ENCODE data around the gene ANO10.
A peak's percentile ranks its signal among the peaks of the same experiment; 100 is the strongest.
"Not testable (repeated sequence)": the region's sequence is repeated elsewhere in the genome, so short reads cannot be mapped to it uniquely, and the experiment has no call there.

ANO10 gene

GRCh38 chr3:43362961-43363360, 258.9 kb downstream of the ANO10 start:
- intact Hi-C loops (cut with DNase I) = no loop called here
- DNase-seq = no peak

- no peak for DNase-seq
- intact Hi-C loops (cut with DNase I) = no loop called here
Measured at GRCh38 chr3:43362183-43362582, 259.6 kb downstream of the ANO10 start.

- no peak for DNase-seq
- intact Hi-C loops (cut with DNase I) = no loop called here
Measured at GRCh38 chr3:43361077-43361476, 260.7 kb downstream of the ANO10 start.

- intact Hi-C loops (cut with DNase I); DNase-seq: not testable (repeated sequence)
Measured at GRCh38 chr3:43356033-43356432, 265.8 kb downstream of the ANO10 start.

- intact Hi-C loops (cut with DNase I) = no loop called here
- DNase-seq = no peak
Measured at GRCh38 chr3:43353923-43354670, 267.7 kb downstream of the ANO10 start.

- no peak for DNase-seq
- intact Hi-C loops (cut with DNase I) = no loop called here
Measured at GRCh38 chr3:43353393-43353792, 268.4 kb downstream of the ANO10 start.

GRCh38 chr3:43349716-43350115, 272.1 kb downstream of the ANO10 start:
- no peak for DNase-seq
- intact Hi-C loops (cut with DNase I) = no loop called here

- intact Hi-C loops (cut with DNase I) = no loop called here
- no peak for DNase-seq
Measured at GRCh38 chr3:43348852-43349574, 272.8 kb downstream of the ANO10 start.

GRCh38 chr3:43348350-43348749, 273.5 kb downstream of the ANO10 start:
- DNase-seq = peak in 1 of 10 donors; percentile 12
- intact Hi-C loops (cut with DNase I) = no loop called here

- intact Hi-C loops (cut with DNase I) = no loop called here
- DNase-seq = peak in 2 of 10 donors; percentile 45 to 80
Measured at GRCh38 chr3:43347774-43348173, 274.0 kb downstream of the ANO10 start.

- peak in 1 of 10 donors; percentile 66 for DNase-seq
- intact Hi-C loops (cut with DNase I) = no loop called here
Measured at GRCh38 chr3:43346978-43347749, 274.6 kb downstream of the ANO10 start.

GRCh38 chr3:43345877-43346276, 275.9 kb downstream of the ANO10 start:
- intact Hi-C loops (cut with DNase I) = no loop called here
- DNase-seq = no peak

GRCh38 chr3:43345246-43345645, 276.6 kb downstream of the ANO10 start:
- DNase-seq = no peak
- intact Hi-C loops (cut with DNase I) = no loop called here

GRCh38 chr3:43344520-43344919, 277.3 kb downstream of the ANO10 start:
- intact Hi-C loops (cut with DNase I) = no loop called here
- no peak for DNase-seq

GRCh38 chr3:43343815-43344214, 278.0 kb downstream of the ANO10 start:
- intact Hi-C loops (cut with DNase I) = no loop called here

GRCh38 chr3:43343185-43343584, 278.6 kb downstream of the ANO10 start:
- no peak for DNase-seq
- intact Hi-C loops (cut with DNase I) = no loop called here

More at GRCh38 chr3:43343815-43344214, 278.0 kb downstream of the ANO10 start:
- DNase-seq = no peak

- no peak for DNase-seq
- intact Hi-C loops (cut with DNase I) = no loop called here
Measured at GRCh38 chr3:43341788-43342187, 280.0 kb downstream of the ANO10 start.

GRCh38 chr3:43340403-43340802, 281.4 kb downstream of the ANO10 start:
- intact Hi-C loops (cut with DNase I) = no loop called here

GRCh38 chr3:43338295-43338694, 283.5 kb downstream of the ANO10 start:
- intact Hi-C loops (cut with DNase I) = no loop called here
- no peak for DNase-seq

More at GRCh38 chr3:43340403-43340802, 281.4 kb downstream of the ANO10 start:
- DNase-seq = no peak

- no peak for DNase-seq
- intact Hi-C loops (cut with DNase I) = no loop called here
Measured at GRCh38 chr3:43335799-43336198, 286.0 kb downstream of the ANO10 start.

GRCh38 chr3:43334976-43335375, 286.8 kb downstream of the ANO10 start:
- no peak for DNase-seq
- intact Hi-C loops (cut with DNase I) = no loop called here

All from posterior cingulate gyrus (tissue), 11 donors.